NCI-H1417 (cell line): Measurements from ENCODE around the gene MED29.
"Not testable (repeated sequence)": the region's sequence is repeated elsewhere in the genome, so short reads cannot be mapped to it uniquely, and the experiment has no call there.

Experiments
- DNase-seq, 3 experiments: peaks; one replicate each; lab custom pipeline; 2025; lab: John Stamatoyannopoulos, UW

MED29 gene

DNA sequence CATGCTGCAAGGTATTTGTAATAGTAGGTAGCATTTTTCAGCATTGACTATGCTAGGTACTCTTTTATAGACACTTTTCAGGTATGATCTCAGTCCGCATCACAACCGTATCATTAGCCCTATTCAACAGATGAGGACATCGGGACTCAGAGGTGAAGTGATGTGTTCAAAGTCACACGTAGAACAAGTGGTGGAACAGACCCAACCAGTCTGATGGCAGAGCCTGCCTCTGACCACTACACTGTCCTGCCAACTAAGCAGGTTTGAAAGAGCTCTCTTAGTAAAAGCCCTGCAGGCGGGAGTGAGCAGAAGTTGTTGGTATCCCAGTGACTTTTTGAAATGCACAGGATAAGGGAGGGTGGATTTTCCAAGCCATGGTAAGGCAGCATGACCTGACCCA is 20.4 kb upstream of the MED29 start:
- no peak for DNase-seq

DNA sequence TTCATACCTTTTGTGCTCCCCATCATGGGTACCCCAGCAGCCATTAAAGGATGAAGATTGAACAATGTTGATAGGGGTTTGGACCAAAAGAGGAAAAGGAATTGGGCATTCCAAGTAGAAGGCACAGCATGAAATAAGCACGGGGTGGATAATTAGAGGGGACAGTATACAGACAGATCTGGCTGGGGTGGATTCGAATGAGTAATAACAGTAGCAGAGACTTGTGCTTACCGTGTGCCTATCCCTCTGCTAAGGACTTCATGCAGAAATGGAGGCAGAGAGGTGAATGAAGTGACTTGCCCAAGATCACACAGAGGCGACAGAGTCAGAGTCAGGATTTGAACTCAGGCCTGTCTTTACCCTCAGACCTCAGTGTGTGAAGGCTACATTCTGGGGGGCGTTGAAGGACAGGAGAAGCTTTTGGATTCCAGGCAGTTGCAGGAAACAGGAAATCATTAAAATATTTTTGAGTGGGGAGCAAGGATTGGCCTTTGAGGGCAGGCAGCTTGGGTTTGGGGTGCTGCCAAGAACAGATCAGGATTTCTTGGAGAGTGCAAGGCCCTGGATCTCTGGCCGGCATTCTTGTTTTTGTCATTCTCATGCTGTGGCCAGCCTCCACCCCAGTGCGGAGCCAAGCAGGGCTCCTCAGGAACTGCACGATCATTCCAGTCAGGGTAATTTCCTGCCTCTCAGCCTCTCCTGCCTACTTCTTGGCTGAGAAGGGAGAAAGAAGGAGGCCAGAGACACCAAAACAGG is 19.0 kb upstream of the MED29 start:
- DNase-seq: no peak

DNA sequence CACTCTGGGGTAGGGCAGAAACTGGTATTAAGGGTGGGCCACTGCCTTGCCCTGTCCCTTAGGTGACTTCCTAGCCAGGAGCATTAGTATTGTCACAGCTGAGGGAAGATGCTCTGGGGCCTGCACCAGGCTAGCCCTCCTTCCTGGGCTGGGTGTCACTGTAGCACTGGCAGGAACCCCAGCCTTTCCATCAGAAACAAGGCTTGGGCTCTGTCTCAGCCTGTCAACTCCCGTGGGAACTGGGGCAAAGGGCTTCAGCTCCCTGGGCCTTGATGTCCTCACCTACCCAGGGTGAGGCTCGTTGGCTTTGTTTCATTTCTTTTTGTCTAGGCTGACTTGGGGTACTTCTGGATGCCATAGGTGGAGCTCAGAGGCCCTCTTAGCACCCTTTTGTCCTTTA is 18.2 kb upstream of the MED29 start:
- DNase-seq: no peak

DNA sequence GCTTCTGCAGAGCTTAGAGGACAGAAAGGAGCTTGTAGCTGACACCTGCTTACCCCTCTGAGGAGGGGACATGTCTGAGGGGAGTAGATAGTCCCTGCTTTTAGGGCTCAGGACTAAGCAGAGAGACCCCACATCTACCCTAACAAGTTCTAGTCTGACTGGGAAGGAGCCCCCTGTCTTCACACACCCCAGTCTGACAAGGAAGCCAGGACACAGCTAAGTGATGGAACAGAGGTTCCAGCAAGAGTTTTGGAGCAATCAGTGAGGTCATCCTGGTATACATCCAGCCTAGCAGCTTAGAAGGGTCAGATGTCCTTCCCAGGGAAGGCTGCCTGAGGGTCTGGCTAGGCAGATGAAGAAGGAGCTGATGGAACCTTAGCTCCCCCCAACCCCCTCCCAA is 15.2 kb upstream of the MED29 start:
- no peak for DNase-seq

DNA sequence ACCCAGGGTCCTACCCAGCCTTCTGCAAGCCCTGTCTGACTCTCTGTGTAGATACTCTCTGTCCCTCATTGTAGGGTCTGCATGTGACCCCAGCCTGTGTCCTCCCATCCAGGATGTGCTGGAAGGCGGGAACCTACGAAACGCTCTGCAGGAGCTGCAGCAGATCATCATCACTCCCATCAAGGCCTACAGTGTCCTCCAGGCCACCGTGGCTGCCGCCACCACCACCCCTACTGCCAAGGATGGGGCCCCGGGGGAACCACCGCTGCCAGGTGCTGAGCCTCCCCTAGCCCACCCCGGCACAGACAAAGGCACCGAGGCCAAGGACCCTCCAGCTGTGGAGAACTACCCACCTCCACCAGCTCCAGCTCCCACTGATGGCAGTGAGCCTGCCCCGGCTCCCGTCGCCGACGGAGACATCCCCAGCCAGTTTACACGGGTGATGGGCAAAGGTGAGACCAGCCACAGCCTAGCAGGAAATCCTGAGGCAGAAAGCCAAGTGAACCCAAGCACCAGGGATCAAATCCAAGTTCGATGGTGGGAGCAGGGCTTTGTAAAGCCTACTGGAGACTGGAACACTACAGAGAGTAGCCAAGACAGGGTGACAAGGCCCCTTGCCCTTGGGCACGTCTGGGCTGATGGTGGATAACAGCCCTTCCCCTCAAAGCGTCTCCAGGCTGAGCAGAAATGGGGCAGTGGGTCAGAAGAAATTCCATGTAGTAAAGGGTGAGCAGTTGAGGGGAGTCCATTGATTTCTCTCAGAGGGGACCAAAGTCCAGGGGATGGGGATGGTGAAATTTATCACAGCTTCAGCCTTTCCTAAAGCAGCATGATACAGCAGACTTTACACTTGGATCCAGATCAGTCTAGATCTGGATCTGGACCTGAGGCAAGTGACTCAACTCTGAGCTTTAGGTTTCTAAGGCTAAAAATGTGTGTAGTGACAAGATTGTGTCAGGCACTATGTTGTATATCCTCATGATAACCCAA is 13.5 kb upstream of the MED29 start:
- DNase-seq: no peak

DNA sequence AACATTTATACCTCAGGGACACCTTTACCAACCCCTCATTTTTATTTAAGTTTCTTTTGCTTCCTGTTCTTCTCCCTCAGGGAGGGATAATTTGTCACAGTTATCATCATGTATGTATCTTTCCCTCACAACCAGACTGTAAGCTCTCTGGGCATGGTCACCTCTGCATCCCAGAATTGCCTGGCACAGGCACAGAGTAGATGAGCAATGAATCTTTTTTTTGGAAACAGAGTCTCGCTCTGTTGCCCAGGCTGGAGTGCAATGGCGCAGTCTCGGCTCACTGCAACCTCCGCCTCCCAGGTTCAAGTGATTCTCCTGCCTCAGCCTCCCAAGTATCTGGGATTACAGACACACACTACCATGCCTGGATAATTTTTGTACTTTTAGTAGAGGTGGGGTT is 11.8 kb upstream of the MED29 start:
- not testable (repeated sequence) for DNase-seq

DNA sequence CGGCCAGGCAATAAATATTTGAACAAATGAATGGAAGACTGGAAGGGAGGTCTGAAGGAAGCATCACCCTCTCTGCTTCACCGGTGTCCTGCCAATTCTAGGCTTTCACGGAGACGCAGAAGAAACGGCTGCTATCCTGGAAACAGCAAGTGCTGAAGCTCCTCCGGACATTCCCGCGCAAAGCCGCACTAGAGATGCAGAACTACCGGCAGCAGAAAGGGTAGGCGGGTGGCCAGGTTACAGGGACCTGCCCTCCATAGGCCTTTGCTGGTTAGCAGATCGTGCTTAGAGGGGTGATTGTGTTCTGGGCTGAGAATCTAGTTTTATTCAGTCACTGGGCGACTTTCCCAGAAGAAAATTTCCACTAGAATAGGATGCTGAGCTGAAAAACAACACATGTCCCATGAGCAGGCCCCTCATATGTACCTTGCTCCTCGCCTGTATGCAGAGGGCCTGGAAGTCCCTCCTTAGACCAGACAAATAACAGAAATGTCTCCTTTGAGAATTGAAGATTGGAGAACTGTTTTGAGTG is 11.2 kb upstream of the MED29 start:
- no peak for DNase-seq

DNA sequence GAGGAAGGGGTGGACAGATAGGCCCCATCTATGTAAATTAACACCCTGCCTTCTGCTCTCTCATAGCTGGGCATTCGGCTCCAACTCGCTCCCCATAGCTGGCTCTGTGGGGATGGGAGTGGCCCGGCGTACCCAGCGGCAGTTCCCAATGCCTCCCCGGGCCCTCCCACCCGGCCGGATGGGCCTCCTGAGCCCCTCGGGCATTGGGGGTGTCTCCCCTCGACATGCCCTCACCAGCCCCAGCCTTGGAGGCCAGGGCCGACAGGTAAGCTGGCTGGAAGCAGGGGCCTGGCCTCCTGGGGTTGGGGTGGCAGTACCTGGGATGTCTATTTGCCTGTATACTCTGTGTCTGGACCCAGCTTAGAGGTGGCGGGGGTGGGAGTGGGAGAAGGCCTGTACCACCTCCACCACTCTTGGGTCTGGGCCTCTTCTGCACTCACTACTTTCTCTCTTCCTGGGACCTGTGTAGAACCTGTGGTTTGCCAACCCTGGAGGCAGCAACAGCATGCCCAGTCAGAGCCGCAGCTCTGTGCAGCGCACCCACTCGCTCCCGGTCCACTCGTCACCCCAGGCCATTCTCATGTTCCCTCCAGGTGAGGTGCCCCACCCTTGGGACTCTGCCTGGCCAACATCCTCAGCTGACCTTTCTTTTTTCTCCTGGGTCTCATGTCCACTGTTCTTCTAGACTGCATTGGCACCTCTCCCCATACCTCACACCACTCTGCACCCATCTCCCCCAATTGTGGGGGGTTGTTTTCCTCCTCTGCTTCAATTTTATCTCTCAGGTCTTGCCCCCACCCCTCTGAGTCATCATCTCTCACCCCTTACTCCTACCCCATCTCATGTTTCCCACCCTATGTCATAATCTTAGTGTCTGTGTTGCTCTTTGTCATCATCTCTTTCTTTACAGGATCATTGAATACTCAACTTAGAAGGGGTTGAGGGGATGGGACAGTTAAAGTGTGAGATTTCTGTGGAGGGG is 10.4 kb upstream of the MED29 start:
- DNase-seq: no peak

DNA sequence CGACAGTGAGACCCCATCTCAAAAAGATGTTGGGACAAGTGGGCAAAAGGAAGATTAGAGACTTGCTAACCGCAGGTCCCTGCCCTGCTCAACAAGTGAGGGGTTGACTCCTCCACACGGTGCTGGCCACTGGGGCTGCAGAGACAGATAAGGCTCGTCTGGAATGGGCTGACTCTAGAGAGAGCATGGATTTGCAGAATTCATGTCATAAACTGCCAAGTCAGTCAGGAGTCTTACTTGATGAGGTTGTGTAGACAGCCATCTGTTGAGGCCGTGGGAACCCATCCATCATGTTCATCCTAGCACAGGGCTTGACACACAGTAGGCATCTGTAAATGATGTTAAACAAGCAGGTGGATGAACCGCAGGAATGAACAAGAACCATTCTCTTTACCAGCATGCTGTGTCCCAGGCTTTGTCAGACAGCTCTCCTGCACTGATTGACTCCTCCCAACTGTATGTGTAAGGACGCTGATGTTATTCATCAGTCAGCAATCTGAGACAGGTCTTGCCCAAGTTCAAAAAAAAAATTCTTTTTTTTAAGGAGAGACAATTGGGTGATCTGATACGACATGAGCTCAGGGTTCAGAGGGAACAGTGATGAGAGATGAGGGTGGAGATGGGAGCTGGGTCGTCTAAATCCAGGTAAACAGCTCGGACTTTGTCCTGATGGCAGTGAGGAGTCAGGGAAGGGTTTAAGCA is 9.1 kb upstream of the MED29 start:
- no peak for DNase-seq

DNA sequence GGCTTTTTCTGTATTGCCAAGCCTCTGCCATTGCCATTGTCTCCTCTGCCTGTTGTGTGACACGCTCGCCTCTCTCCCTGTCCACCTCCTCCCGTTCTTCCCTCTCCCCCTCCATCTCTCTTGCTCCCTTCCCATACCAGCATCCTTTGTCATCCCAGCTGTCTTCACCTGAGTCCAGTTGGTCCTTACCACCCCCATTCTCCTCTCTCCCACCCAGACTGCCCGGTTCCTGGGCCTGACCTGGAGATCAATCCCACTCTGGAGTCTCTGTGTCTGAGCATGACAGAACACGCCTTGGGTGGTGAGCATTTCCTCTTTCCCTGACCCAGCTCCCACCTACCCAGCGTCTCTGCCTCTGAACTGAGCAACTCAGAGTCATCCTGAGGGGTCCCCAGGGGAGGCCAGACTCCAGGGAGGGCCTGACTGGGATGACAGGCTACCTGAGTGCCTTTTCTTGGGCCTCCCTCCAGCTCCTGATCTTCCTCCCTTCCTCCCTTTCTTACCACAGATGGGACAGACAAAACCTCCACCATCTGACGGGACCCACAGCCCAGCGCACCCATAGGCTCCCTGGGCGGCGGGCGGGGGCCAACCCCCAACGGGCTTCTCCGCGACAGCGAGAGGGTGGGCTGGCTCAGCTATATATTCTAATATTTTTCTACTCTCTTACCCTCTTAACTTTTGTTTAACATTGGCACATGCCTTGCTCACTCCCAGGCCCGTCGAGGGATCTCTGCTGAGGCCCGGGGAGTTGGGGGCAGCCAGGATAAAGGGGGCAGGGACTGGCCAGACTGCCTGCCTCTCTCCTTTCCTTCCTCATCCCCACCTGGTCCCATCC is 8.0 kb upstream of the MED29 start:
- DNase-seq: no peak

DNA sequence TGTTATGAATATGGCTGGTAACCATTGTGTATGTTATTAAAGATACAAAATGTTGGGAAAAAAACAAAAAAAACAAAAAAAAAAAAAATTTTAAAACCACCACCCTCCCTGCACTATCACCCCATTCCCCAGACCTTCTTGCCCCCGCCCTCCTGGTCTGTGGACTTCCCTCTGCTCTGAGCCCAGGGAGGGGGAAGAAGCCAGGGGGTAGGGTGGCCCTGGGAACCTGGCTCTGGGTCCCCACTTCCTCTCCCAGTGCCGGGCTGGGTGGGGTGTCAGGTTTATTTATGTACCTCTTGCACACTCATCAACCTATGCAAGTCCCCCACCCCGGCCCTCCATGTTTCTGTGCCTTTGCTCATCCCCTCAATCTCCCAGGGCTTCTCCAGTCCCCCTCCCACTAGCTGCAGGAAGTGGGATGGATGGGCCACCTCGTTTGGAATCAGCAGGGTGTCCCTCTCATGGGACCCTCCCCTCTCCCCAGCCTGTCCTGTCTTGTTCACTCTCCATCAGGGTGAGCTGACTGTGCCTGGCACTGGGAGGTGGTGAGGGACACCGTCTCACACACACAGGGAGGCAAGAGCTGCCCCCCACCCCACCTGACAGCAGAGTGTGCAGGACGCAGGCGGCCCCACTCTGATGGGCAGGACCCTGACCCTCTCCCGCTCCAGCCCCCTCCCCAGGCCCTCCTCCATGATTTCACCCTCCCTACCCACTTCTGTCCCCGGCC is 6.2 kb upstream of the MED29 start:
- DNase-seq: no peak

DNA sequence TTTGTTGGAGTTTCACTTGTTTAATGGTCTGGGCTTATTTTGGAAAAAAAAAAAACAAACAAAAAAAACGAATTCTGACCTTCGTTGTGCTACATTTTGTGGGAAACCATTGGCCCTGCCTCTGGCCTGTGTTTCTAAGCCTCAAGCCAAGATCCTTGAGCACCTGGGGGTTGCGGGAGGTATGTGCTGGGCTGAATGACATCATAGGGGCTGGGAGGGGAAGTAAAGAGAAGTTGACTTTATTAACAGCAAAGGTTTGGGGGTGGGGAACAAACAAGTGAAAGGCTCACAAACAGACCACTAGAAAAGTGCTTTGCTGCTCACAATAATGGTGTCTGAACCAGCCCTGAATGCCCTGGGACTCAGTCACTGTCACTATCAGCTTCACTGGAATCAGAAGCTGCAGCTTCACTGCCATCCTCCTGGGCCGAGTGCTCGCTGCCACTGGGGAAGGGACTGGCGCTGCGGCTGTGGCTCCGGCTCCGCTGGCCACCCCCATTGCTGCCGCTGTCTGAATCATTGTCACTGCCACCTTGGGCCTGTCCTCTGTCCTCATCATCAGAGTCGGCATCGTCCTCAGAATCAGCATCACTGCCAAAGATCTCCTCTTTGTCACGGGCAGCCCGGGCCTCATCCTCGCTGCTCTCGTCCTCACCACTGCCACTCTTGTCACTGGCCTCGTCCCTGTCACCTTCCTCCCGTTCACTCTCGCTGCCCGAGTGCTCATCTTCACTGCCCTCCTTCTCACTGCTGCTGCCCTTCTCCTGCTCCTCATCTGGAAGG is 5.4 kb upstream of the MED29 start:
- no peak for DNase-seq

DNA sequence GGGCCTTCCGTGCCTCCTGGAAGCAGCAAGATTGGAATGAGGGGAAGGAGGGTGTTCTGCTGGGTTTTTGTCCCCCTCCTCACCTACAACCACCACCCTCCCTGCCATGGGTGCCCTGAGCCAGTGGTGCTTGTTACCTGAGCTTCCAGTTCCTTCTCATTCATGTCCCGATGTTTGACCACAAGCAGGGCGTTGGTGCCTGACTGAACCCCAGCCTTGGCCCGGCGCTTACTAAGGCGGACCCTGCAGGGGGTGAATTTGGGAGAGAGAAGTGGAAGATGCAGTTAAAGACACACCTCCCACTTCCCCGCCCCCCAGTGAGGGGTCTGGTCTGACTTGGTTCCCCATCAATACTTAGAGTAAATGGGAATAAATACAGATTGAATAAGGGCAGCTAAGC is 4.6 kb upstream of the MED29 start:
- DNase-seq: no peak

DNA sequence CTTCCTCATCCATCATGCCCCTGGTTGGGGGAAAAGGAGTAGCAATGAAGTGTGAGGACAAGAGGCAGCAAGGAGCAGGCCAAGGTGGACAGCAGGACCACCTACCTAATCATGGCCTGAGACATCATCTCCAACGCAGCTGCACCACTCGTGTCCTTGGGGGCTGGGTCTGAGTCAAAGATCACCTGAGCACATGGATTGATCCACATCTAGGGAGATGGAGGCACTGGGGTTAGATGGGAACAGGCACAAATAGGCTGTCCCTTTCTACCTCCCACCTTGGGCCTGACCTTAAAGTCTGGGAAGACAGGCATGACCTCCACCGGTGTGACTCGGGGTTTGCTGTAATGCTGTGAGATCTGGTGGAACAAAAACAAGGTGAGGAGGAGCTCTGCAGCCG is 2.5 kb upstream of the MED29 start:
- DNase-seq: no peak

DNA sequence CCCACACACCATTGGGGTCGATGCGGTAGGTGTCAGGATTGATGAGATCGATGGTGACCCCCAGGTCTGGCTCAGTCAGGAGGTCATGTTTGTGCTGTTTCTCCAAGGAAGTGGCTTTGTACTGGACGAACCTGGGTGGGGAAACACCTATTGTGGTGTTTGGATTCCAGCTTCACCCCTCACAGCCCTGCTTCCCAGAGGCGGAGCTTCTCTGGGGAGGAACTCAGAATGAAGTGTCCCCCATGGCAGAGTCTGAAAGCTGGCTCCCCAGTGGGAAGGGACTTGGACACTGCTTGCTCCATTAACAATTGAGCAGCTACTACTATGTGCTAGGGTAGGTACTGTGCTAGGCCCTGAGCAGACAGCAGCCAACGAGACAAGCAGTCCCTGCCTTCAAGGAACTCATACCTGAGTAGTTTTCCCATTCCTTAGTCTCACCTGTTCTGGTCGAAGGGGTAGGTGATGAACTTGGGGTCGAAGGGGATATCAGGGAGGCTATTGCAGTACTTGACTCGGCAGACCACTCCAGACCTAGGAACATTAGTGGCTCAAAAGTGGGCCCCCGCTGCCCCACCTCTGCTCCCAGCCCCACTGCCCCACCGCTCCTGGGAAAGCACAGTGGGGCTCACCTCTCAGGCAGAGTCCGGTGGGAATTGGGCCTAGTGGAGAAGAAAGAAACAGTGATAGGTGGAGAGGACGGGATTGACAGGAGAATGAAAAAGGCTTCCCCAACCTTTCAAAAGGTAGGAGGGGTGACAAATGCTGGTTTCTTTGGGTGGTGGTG is 1.4 kb upstream of the MED29 start:
- no peak for DNase-seq

DNA sequence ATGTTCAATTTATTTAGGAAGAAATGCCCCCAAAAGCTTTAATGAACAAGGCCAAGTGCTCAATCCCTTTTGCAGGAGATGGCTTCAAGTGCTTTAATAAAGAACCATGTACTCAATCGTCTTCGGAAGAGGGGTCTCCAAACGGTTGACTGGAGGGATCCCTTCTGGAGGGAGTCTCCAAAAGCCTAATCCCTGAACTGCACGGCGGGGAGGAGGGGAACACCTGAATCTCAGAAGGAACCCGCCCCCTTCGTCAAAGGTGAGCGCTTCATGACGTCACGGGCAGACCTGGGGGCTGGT is 777 bp upstream of the MED29 start:
- no peak for DNase-seq

DNA sequence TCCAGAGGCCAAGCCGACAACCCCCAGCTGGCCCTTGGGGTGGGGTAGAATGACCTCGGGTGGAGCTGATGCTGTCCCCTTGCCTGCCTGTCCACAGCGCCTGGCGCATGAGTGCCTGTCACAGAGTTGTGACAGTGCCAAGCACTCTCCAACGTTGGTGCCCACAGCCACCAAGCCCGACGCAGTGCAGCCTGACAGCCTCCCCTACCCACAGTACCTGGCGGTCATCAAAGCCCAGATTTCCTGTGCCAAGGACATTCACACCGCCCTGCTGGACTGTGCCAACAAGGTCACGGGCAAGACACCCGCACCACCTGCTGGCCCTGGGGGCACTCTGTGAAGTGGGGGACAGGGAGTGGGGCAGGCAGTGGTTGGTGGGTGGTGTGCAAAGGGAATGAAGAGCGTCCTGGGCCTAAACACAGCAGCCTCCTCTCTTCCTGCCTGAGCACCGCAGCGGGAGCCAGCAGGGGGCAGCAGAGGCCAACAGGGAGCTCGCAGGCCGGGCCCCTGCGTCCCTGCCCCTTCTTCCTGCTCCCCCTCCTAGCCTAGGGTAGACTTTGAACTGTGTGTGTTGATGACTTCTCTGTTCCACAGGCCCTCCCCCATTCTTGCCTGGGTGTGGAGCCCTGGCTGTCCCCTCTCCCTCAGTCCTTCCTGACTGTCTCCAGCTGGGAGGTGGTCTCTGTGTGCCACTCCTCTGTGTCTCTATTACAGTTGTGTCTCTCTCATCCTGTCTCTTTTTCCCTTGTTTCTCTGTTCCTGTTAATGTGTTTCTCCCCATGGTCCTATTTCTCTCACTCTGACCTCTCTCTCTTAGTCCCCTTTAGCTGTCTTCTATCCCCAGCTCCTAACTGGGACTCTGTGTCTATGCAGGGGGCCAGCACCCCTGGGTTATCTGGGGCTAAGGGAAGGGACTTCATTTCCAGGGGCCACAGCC is 6.5 kb downstream of the MED29 start:
- peak; percentile 44 to 58 (median 48) for DNase-seq
